Fibroblast of peridontal ligament (primary cell): Measurements from ENCODE around the gene MRGPRG.

ENCODE experiments used
- DNase-seq: peaks from one replicate; pipeline ENCODE4 v3.0.0-alpha.2; 2010; ENCODE audit errors: extremely low read depth

Gene MRGPRG

GRCh38 chr11:3195251-3196160 is 23.1 kb downstream of the MRGPRG start:
- DNase-seq, result peak; percentile 24

GRCh38 chr11:3194016-3194816 is 24.4 kb downstream of the MRGPRG start:
- no peak for DNase-seq

DNA sequence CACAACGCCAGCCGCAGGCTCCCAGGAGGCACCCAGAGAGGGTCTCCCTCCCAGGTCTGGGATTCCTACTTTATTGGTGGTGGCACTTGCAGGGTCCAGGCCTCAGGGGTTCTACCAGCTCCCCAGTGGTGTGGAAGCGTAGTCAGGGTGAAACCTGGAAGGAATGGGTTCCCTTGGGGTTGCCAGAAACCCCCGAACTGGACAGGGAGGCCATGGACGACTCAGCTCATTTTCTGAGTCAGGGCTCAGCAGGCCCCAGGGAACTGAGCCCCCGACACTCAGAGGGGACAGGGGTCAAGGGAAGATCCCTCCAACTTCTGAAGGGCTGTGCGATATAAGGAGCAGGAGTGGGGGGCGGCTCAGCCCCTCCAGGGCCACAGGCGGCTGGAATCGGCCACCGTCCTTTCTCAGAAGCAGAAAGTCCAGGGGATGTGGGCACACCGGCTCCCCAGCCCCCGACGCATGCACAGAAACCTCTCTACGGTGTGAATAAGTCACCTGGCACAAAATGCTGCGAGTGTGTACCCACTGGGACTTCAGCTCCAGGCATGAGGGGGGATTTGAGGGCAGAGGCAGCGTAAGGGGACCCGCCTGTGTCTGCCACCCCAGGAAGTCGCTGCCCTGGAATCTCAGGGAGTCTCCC is 25.1 kb downstream of the MRGPRG start:
- no peak for DNase-seq

GRCh38 chr11:3192511-3193372 is 25.9 kb downstream of the MRGPRG start:
- no peak for DNase-seq

DNA sequence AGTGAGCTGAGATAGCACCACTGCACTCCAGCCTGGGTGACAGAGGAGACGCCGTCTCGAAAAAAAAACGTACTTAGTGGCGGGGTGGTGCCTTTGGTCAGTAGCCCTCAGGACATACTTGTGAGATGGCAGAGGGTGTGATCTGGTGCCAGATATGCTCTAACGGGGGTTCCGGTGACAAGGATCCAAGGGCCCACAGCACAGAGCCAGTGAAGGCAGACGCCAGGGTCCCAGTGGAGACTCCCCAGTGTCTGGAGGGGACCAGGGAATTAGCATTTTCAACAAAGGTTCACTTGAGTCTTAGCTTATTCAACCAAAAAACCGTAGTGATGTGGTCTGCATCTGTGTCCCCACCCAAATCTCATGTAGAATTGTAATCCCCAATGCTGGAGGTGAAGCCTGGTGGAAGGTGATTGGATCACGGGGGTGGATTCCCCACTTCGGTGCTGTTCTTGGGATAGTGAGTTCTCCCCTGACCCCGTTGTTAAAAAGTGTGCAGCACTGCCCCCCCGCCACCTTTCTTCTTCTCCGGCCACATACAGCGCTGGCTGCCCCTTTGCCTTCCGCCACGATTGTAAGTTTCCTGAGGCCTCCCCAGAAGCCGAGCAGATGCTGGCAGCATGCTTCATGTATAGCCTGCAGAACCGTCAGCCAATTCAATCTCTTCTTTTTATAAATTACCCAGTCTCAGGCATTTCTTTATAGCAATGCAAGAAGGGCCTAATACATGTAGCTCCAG is 26.9 kb downstream of the MRGPRG start:
- no peak for DNase-seq

- DNase-seq, result no peak
Observed at GRCh38 chr11:3190600-3190999, 28.0 kb downstream of the MRGPRG start.

- DNase-seq, result no peak
Observed at GRCh38 chr11:3189886-3190583, 28.6 kb downstream of the MRGPRG start.

DNA sequence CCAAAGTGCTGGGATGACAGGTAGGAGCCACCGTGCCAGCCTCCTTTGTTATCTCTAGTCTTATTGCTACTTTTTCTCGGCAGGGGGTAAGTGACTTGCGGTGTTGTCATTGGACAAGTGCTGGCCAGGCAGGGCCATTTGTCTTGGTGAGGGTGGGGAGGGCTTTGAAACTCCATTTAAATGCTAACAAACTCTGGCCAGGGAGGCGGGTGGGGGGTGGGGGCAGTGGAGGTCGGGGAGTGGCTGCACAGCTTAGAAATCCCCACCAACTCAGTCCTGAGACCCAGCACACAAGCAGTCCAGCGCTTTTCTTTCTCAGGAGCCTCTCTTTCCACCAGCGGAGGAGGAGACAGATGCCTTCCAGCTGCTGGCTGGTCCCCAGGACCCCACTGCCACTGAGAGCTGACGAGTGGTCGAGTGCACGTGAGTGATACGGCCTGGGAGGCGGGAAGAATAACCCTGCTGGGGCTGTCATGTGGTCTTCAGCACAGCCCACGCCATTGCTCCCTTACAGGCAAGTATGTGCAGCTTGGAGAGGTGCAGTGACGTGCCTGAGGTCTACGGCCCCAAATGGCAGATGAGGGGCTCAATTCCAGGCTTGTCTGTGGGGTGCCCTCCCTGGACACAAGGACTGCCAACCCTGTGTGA is 29.3 kb downstream of the MRGPRG start:
- DNase-seq, result no peak

DNA sequence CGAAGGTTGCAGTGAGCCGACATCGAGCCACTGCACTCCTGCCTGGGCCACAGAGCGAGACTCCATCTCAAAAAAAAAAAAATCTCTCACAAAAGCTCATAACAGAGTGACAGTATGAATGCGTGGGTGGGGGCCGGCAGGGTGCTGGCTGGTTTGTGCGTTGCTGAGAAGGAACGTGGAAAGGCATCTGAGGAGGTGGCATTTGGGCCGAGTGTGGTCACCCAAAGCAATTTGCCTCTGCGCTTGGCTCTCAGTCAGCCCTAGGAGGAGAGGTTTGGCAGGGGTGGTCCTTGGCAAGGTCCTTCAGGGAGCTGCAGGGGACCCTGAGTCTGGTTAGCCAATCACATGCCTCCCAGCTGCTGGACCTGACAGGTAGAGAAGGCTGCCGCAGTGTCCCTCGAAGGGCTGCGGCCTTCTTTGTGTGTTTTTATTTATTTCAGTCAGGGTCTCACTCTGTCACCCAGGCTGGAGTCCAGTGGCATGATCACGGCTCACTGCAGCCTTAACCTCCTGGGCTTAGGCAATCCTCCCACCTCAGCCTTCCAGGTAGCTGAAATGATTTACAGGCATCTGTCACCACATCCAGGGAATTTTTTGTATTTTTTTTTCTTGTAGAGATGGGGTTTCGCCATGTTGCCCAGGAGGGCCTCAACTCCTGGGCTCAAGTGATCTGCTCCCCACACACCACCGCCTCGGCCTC is 30.0 kb downstream of the MRGPRG start:
- no peak for DNase-seq

- no peak for DNase-seq
Observed at GRCh38 chr11:3186166-3186953, 32.3 kb downstream of the MRGPRG start.

DNA sequence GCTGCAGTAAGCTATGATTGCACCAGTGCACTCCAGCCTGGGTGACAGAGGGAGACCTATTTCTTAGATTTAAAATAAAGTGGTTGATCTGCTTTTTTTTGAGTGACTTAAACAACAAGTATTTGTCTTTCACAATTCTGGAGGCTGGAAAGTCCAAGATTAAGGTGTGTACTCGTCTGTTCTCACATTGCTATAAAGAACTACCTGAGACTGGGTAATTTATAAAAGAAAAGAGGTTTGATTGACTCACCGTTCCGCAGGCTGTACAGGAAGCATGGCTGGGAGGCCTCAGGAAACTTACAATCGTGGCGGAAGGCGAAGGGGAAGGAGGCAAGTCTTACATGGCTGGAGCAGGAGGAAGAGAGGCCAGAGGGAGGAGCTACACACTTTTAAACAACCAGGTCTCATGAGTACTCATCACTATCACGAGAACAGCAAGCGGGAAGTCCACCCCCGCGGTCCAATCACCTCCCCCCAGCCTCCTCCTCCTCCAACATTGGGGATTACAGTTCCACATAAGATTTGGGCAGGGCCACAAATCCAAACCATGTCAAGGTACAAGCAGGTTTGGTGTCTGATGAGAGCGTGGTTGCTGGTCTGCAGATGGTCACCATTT is 33.8 kb downstream of the MRGPRG start:
- DNase-seq, result no peak

DNA sequence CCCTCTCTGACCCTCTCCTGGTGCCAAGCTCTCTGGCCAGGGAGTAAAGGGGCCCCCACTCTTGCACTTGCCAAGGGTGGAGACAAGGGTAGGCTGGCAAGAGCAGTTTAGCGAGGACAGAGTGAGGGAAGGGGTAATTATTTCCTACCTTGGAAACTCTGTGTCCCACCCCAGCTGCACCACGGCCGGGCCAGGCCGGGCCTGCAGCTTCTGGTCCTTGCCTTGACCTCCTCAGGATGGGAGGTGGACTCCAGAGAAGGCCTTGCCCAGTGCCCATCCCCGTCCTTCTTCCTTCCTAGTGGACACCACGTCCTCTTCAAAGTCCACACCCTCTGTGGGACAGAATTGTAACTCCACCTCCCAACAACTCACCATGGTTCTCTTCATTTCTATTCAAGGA is 35.1 kb downstream of the MRGPRG start:
- no peak for DNase-seq

DNA sequence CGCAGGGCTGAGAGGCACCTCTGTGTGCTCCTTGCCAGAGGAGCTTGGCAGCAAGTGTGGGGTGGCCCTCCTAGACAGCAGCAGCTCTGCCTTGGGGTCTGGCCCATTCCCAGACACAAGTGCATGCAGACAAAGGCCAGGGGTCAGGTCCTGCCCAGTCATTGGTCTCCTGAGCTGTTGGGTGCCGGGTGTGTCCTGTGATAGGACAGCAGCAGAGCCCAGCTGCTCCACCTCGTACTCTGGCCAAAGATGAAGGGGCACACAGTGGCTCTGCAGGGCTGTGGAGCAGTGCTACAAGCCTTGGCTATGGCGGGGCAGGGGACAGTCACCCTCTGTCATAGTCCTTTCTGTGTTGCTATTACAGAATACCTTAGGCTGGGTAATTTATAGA is 36.2 kb downstream of the MRGPRG start:
- no peak for DNase-seq

DNA sequence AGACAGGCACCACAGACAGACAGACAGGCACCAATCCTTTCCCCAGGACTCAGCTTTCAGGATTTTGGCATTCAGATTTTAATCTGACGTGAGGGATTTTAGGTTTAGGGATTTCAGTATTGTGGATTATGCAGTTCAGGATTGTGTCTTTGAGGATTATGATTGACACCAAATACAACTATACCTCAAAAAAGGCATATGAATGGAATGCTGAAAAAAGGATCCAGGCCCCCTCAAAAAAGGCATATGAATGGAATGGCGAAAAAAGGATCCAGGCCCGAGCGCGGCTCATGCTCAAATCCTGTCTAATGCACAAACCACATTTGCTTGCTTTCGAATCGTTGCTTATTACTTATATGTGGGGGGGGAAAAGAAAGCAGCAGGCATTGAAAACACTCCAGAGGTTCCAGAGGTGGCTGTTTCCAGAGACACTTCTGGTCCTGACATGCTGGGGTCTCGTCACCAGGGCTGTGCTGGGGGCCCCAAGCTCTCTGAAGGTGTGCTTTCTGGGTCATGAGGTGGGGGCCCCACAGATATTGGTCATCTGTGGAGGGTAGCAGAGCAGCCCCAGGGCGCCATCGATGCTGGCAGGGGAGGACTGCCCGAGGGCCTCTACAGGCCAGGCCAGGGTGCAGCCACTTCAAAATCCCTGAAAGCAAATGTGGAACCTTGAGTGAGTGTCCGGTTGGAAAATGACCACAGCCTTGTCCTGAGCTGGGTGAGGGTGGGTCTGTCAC is 36.7 kb downstream of the MRGPRG start:
- no peak for DNase-seq

- no peak for DNase-seq
Observed at GRCh38 chr11:3180869-3181268, 37.7 kb downstream of the MRGPRG start.

GRCh38 chr11:3178349-3178748 is 40.3 kb downstream of the MRGPRG start:
- DNase-seq, result peak; percentile 7

GRCh38 chr11:3177931-3178330 is 40.7 kb downstream of the MRGPRG start:
- DNase-seq, result peak; percentile 55
